HG02571 (cell line): ENCODE data around the gene MID2.
"Not testable (repeated sequence)": the region's sequence is repeated elsewhere in the genome, so short reads cannot be mapped to it uniquely, and the experiment has no call there.

ENCODE experiments used
- ATAC-seq: cut with Tn5 transposase; IDR thresholded peaks from one replicate; pipeline ENCODE4 v1.9.1; 2021; ENCODE audit warnings: mild to moderate bottlenecking, moderate library complexity; ENCODE audit not compliant: unreplicated experiment

The MID2 gene

GRCh38 chrX:107825698-107826237 is at the start of gene MID2:
Gene MID2, plus strand, starts transcription at chrX:107825866. Its CDS starts 561 bp downstream, at chrX:107826427.
- peak; percentile 42 for ATAC-seq

DNA sequence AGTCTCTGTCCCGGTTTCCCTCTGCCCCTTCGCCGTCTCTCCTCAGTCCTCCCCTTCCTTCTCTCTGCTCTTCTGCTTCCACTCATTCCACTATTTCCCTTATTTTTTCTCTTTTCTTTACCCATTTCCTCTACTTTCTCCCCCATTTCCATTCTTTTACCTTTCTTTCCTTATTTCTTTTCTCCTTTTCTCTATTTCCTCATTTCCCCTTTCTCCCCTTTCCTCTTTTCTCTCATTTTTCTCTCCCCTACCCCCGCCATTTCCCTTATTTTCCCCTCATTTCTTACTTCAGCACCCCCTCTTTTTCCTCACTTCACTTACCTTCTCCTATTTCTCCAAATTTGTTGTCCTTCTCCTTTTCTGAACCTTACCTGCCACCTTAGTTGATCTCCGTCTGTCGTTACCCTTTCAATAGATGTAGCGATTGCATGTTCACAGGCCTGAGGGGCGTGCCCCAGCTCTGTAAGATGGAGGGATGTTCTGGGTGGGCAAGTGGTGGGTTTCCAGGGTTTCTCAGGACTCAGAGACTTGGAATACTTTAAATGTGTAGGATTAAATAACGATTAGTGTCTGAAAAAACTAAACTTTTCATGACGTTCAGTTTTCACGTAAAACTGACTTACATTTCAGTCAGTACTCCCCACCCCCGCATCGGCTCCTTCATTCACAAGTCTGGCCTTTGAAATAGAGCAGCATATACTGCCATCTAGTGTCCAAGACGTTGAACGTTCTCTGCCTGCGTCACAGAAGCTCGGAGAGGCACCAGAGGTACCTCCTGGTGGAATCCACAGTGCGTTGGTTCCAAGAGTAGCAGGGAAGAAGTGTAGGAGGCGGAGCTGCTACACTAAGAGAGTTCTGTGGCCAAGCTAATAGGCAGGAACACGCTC is 48.8 kb upstream of the MID2 start:
- ATAC-seq: peak; percentile 61

DNA sequence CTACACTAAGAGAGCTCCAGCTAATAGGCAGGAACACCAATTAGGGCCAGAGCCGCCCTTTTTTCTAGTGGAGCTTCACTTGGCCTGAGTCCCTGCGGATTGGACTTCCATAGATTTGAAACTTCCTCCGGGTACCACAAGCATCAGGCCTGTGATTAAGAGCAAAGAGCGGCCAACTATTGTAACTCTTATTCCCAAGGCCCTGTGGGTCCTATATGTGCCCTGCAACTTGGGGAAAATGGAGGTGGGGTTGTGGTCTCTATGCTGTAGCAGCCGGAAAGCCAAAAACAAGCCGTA is 48.2 kb upstream of the MID2 start, which contains the start of gene NCBP2L:
Gene NCBP2L (plus strand): TSS at position 198 of the 297 bp plus-strand sequence. CDS start 16,488 bp downstream, outside the sequence.
- ATAC-seq: no peak

GRCh38 chrX:107780525-107780924 is 45.1 kb upstream of the MID2 start:
- no peak for ATAC-seq

DNA sequence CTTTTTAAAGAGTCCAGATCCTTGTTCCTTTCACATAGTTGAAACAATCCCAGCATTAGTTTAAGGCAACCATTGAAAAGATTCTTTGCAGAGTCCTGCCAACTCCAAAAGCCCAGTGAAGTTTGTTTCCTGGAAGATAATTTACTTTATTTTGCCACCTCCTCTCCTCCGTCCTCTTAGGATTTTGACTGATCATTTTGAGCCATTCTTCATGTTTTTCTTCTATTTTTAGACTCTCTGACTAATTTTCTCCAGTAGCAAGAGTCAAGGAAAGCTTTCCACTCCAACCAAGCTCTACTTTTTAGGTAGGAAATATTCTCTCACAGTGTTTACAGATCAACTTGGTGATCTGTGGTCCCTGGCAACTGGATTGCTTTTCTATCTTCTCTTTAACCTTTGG is 37.8 kb upstream of the MID2 start:
- ATAC-seq: no peak

- no peak for ATAC-seq
Observed at GRCh38 chrX:107804427-107804826, 21.2 kb upstream of the MID2 start.

DNA sequence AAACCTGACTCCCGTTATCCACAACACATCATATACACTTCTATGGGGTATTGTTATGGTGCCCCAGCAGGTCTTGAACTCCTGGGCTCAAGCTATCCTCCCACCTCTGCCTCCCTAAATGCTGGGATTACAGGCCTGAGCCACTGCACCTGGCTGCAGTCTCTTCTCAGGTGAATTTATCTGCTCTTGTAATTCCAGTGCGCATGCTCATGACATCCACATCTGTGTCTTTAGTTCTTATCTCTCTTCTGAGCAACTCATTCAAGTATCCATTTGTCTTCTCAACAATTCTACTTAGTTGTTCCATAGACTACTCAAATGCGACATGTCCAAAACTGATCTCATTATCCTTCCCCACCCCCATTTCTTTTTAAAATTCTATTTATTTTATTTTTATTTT is 20.5 kb upstream of the MID2 start:
- no peak for ATAC-seq

GRCh38 chrX:107810053-107810452 is 15.6 kb upstream of the MID2 start:
- ATAC-seq: not testable (repeated sequence)

GRCh38 chrX:107818900-107819521 is 6.7 kb upstream of the MID2 start:
- ATAC-seq: no peak

- no peak for ATAC-seq
Observed at GRCh38 chrX:107823042-107823441, 2.6 kb upstream of the MID2 start.

DNA sequence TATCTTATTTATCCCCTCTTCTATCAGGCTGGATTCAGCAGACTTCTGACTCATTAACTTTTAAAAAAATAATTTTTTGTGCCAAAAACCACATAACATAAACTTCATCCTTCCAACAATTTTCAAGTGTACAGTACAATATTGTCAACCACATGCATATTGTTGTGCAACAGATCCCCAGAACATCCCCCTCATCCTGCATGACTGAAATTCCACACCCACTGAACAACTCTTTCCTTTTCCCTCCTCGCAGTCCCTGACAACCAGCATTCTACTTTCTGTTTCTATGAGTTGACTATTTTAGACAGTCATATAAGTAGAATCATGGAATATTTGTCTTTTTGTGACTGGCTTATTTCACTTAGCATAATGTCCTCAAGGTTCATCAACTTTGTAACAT is 2.2 kb upstream of the MID2 start:
- ATAC-seq: no peak

GRCh38 chrX:107826238-107827029 is 768 bp downstream of the MID2 start:
- peak; percentile 48 for ATAC-seq

GRCh38 chrX:107827030-107827831 is 1.6 kb downstream of the MID2 start:
- ATAC-seq: peak; percentile 5

GRCh38 chrX:107827852-107828251 is 2.2 kb downstream of the MID2 start:
- no peak for ATAC-seq

DNA sequence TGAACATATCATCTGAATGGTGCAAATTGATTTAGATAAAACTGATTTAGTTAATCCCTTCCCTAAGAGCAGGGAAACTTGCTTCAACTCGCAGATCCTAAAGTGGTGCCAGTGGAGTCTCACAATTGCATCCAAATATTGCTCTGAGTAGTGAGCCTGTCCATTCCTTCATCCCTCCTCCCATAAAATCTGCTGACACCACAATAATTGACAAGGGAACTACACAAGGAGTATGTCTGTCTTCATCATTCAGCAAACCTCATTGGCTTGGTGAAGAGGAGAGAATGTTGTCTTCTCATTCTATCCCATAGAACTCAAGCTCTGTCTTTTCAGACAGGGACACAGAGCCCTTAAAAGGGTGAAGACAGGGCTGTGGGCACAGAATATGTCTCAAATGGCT is 4.2 kb downstream of the MID2 start:
- no peak for ATAC-seq

DNA sequence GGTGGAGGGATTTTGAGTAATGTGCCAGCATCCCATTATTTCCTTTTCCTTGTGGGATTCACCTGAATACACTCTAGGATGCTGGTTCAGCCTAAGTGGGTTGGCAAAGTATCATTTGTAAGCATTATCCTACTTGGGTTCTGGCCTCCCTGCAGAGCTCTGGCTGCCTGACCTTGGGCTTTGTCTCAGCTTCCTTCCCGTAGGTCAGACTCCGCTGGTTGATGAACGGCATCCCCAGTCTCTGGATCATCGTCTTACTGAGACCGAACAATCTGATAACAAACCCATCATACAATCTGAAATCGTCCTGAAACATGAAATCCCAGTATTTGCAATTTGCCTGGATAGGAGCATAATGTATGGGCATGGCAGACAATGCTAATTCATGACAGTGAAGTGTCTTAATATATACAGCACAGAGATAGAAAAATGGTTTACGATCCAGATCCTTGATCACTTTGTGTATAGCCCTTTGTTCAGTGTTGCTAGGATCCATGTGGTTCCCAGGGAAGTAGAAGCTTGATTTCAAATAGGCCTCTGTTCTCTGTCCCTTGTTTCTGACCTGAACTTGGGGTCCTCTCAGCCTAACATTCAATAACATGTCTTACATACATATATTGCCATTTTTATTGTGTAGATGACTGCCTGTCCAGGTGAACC is 5.5 kb downstream of the MID2 start:
- no peak for ATAC-seq

GRCh38 chrX:107834275-107835201 is 8.9 kb downstream of the MID2 start:
- no peak for ATAC-seq

- no peak for ATAC-seq
Observed at GRCh38 chrX:107836958-107837357, 11.3 kb downstream of the MID2 start.

GRCh38 chrX:107840971-107841370 is 15.3 kb downstream of the MID2 start:
- ATAC-seq: no peak
